Bronchial epithelial cell (primary cell): ENCODE results near the gene JPH4. TPM values are rescaled to one million over a fixed set of nuclear protein-coding genes. Genes with fewer than 3 reads are reported as not detected.

Source experiments
- DNase-seq: peaks from one replicate; pipeline ENCODE4 v3.0.0-alpha.2; 2010; ENCODE audit warnings: low read depth
- FAIRE-seq: peaks from 2 replicates; lab custom pipeline; 2011; peaks lifted over from hg19 to GRCh38; lab: Jason Lieb, UNC
- H3K27me3 ChIP-seq: 2 replicates; pipeline ENCODE4 v1.5.1; 2011; ENCODE audit warnings: low read length; ENCODE audit not compliant: control insufficient read depth, insufficient read depth
- H3K36me3 ChIP-seq: 2 replicates; pipeline ENCODE4 v1.5.1; 2011; ENCODE audit warnings: low read length; ENCODE audit not compliant: control insufficient read depth, insufficient read depth
- H3K4me3 ChIP-seq: 2 replicates; pipeline ENCODE4 v1.5.1; 2011; ENCODE audit warnings: mild to moderate bottlenecking, low read depth, low read length, control low read depth
- CTCF ChIP-seq: IDR thresholded peaks from 2 replicates; pipeline ENCODE4 v1.5.1; 2011; ENCODE audit warnings: mild to moderate bottlenecking, moderate library complexity, low read length, control low read depth, inconsistent platforms; ENCODE audit not compliant: insufficient read depth, severe bottlenecking
- total RNA-seq: library from RNA; depleted of rRNA; stranded (reverse); fragments of >200 nt; gene quantifications from 2 replicates; pipeline ENCODE4 v1.2.1, GENCODE V29; 2014

JPH4 gene
- total RNA-seq, 1 donor from 2014 or later = not detected

GRCh38 chr14:23555533-23555881, 23.1 kb downstream of the JPH4 start:
- Histone ChIP-seq H3K36me3 (peaks cover 11% of the 10 kb centered on the region), H3K27me3 (peaks cover 2% of the 10 kb centered on the region), H3K4me3 (peak overlapping the region; percentile 84)
- TF ChIP-seq CTCF = no peak
- DNase-seq (no peak), FAIRE-seq (no peak)

GRCh38 chr14:23551266-23552028, 27.1 kb downstream of the JPH4 start, which contains the start of gene ZFHX2:
TSS of gene ZFHX2 (minus strand) at chr14:23551765. CDS start at chr14:23535325, 16,440 bp downstream.
- no peak for FAIRE-seq
- H3K4me3 ChIP-seq = peak within 1 kb of the TSS; percentile 58
- peaks cover 5% of the 10 kb centered on the region for H3K27me3 ChIP-seq
- peak; percentile 17 for DNase-seq
- H3K36me3 ChIP-seq = no peaks in the 10 kb centered on the region
- TF ChIP-seq CTCF = no peak

GRCh38 chr14:23550812-23551265, 27.8 kb downstream of the JPH4 start:
- Histone ChIP-seq H3K4me3 (peak overlapping the region; percentile 58), H3K27me3 (peaks cover 5% of the 10 kb centered on the region), H3K36me3 (no peaks in the 10 kb centered on the region)
- DNase-seq = no peak
- TF ChIP-seq CTCF = no peak
- no peak for FAIRE-seq

GRCh38 chr14:23550131-23550811, 28.3 kb downstream of the JPH4 start:
- DNase-seq = no peak
- Histone ChIP-seq H3K36me3 (no peaks in the 10 kb centered on the region), H3K4me3 (peak overlapping the region; percentile 58), H3K27me3 (peaks cover 5% of the 10 kb centered on the region)
- FAIRE-seq = peak; percentile 18
- no peak for TF ChIP-seq CTCF

- Histone ChIP-seq H3K36me3 (no peaks in the 10 kb centered on the region), H3K27me3 (peaks cover 5% of the 10 kb centered on the region), H3K4me3 (no peak overlapping the region)
- DNase-seq = no peak
- no peak for FAIRE-seq
- TF ChIP-seq CTCF = no peak
These were observed 30.0 kb downstream of the JPH4 start for GRCh38 chr14:23548351-23549318.
